Epidermal melanocyte (primary cell): Measurements from ENCODE around the gene PNLIPRP2.

Source experiments
- DNase-seq: peaks from one replicate; pipeline ENCODE4 v3.0.0; 2011; ENCODE audit warnings: low spot score; ENCODE audit not compliant: insufficient read length

Gene PNLIPRP2

GRCh38 chr10:116654816-116655215, 34.1 kb downstream of the PNLIPRP2 start:
- DNase-seq = no peak

DNA sequence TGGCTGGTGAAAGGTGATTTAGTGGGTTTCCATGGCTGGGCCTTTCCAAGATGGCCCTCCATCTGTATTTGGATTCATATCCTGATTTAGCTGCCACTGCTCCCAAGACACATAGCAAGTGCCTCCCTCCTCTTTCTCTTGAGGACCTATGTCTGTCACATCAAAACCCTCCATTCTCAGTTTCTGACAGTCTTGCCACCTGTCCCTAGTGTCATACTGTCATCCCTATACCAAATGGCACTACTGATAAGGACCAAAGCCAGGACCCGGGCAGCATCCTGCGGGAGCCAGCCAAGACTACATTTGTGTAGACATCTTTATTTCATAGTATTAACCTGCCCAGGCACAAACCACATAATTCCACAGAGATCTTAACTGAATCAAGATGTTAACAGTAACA, 34.8 kb downstream of the PNLIPRP2 start:
- DNase-seq = no peak

DNA sequence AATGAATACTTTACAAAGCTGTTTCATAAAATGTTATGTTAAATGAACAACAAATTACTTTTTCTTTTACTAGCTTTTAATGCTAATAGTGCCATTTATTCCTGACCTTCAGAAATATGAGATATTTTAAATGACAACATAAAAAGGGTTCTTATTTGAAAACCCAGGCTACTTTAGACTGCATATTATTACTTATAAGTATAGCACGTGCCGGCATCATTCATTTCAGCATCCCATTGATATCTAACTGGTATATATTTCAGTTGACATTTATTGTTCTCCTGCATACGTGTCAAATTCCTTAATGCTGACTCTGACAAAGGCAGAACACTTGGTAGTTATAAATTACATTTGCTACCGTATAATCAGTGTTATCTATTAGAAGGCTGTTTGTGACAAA, 35.3 kb downstream of the PNLIPRP2 start:
- no peak for DNase-seq

- no peak for DNase-seq
Measured at GRCh38 chr10:116657863-116658551, 37.3 kb downstream of the PNLIPRP2 start.

DNA sequence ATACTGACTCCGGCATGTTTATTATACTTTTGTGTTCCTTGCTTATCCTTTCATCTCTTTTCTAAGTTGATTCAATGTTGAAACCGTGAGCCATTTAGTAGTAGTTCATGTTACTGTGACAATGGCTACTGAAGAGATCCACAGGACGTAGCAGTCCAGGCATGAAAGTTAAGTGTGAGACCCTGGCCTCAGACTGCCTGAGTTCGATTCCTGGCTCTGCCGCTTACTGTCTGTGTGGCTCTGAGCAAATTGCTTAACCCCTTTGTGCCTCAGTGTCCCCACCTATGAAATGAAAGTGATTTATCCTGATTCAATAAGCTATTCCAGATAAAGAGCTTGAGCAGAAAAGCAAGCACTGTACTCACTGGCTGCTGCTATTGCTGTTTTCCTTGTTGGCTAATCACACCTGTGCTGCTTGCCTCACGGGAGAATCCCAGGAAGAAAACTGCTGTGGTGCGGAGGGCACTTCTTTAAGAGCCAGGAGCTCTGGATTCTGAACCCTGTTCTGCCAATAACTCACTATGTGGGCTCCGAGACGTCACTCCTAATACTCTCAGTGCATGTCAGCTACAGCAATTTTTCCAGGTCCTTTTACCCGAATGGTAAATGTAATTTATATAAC, 38.4 kb downstream of the PNLIPRP2 start:
- DNase-seq = no peak

DNA sequence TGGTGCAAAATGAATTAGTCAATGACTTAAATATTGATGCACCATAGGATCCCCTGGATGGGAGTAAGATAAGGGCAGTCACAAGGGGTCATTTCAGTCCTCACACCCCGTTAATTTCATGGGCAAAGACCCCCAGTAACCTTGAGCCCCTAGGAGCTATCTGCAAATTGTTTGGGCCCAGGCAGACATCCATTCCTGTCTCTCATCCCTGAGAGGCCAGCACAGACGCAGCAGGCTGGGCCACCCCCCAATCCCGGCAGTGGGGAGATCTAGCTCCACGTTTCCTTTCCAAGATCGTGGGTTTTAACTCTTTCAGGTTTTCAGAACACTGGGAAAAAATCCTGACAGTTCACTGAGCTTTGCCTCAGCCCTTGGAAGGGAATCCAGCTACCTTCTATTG, 40.1 kb downstream of the PNLIPRP2 start:
- DNase-seq = no peak

DNA sequence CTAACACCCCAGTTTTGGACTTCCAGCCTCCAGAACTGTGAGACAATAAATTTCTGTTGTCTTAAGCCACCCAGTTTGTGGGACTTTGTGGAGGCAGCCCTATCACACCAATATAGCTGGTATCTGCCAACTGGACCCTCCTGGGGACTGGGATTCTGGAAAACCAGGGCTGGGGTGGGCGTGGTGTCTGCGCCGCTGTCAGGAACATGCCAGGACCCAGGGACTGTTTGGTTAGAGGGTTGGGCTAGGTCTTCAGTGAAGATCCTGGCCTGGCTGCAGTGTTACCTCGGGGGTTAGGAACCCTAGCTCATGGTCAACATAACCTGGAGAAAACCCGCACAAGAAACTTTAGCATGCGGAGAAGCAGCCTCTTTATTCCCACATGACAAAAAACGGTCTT, 42.6 kb downstream of the PNLIPRP2 start:
- DNase-seq = no peak

GRCh38 chr10:116664631-116665030, 43.9 kb downstream of the PNLIPRP2 start:
- no peak for DNase-seq

GRCh38 chr10:116665541-116666125, 44.9 kb downstream of the PNLIPRP2 start:
- DNase-seq = no peak

DNA sequence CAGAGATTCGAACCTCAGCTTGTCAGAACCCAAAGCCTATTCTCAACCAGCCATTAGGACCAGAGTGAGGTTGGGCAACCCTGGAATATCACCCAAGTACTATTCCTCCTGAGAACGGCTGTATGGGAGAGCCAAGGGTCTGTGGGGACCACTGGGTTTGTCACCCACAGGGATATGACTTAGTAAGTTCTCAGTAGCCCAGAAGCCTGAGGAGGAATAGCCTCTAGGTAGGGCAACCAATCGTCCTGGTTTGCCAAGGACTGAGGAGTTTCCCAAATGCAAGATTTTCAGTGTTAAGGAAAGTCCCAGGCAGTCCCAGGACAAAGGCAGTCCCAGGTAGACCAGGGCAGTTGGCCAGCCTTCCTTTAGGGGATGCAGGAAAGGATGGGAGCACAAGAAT, 46.7 kb downstream of the PNLIPRP2 start:
- no peak for DNase-seq

- no peak for DNase-seq
Measured at GRCh38 chr10:116668018-116668417, 47.3 kb downstream of the PNLIPRP2 start.

- no peak for DNase-seq
Measured at GRCh38 chr10:116668446-116668845, 47.7 kb downstream of the PNLIPRP2 start.

DNA sequence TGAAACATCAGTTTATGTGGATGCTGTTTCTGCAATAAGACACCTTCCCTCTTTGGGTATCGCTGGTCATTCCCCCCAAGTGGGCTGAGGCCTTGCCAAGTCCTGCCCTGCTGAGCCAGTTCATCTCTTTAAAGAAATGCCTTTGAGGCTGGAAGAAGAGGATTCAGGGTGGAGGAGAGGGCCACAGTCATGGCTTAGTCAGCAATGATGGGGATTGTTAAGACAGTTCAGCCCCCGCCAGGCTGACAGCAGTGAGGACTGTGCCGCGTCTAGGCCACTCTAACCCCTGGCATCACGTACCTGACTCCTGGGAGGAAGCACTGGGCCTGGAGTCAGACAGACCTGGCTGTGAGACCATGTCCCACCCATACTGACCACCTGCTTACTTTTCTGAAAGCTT, 48.3 kb downstream of the PNLIPRP2 start:
- DNase-seq = no peak

DNA sequence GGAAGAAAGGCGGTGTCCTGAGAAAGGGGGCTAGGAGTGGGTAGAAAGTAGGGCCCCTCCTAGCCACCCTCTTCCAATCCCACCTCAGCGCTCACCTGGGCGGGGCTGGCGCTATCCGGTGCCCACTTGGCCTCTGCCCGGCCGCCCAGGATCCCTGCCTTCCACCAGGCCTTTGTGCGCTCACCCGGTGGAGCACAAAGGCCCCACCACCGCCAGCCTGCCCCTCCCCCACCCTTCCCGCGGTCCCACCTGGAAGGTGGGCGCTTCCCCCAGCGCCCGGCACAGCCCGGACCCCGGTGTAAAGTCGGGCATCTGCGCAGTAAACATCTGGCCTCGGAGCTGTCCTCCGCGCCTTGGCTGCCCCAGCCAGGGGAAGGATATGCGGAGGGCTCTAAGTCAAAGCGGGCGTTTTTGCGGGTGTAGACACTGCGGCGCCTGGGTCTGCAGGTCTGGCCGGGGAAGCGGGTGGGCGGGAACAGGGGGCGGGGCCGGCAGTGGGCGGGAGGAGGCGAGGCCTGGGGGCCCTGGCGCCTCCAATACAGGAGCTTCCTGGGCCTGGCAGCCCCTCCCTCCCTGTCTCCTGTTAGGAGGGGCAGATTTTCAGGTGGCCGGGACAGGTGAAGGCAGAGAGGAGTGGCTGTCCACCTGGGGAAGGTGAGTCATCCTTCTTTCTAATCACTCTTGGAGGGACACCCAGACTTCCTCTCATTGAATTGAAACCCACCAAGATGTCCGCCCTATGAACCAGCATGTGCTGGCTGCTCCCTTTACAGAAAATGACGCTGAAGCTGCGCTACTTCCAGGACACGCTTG, 49.3 kb downstream of the PNLIPRP2 start:
- no peak for DNase-seq

GRCh38 chr10:116670706-116671105, 50.0 kb downstream of the PNLIPRP2 start:
- no peak for DNase-seq

- DNase-seq = no peak
Measured at GRCh38 chr10:116671274-116671926, 50.6 kb downstream of the PNLIPRP2 start.

- no peak for DNase-seq
Measured at GRCh38 chr10:116672891-116673290, 52.1 kb downstream of the PNLIPRP2 start.

DNA sequence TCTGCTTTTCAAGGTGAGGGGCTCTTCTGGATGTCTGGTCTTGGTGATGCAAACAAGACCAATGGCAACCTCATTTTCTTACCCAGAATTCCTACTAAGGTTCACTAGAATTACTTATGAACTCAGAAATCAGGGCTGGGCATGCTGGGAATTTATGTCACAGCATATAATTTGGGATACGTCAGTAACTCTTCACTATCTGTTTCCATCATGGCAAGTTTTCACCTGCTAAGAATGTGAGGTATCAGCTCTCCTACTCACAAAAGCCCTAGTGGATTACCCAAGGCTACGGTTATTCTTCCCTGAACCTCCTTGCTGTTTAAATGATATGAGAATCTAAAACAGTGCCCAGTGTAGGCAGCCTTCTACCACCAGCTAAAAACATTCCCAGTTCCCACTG, 53.1 kb downstream of the PNLIPRP2 start:
- no peak for DNase-seq

GRCh38 chr10:116674901-116675423, 54.2 kb downstream of the PNLIPRP2 start:
- DNase-seq = no peak

DNA sequence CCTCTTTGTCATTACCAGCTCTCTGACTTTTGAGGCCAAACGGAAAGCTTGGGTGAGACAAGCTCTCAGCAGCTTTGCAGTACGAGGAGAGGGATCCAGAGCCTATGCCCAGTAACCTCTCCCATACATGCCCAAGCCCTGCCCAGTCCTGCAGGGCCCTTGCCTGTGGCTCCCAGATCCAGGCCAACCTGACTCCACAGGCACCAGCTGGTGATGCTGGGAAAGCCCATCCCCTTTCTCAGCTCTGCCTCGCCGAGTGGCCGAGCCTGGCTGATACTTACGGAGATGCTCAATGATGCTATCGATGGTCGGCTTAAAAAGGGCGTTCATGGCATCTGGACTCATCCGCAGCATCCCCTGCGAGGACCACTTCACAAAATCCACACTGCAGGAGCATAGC, 55.4 kb downstream of the PNLIPRP2 start:
- no peak for DNase-seq

GRCh38 chr10:116676633-116677032, 55.9 kb downstream of the PNLIPRP2 start:
- no peak for DNase-seq
